Epithelial cell of esophagus (primary cell): ENCODE measurements around the gene ZMYND15.
A peak's percentile ranks its signal among the peaks of the same experiment; 100 is the strongest.

Experiments
- DNase-seq: peaks from one replicate; pipeline ENCODE4 v3.0.0; 2010; ENCODE audit warnings: low read depth
- H3K4me3 ChIP-seq: 2 replicates; pipeline ENCODE4 v1.5.1; 2011; ENCODE audit warnings: mild to moderate bottlenecking, low read length, control low read depth
- TF ChIP-seq, protein P1 (sequence below): IDR thresholded peaks from 2 replicates; pipeline ENCODE4 v1.5.1; 2011; ENCODE audit warnings: low read depth, mild to moderate bottlenecking, low read length, control low read depth, inconsistent platforms; ENCODE audit not compliant: insufficient read depth; ENCODE audit errors: missing control alignments

ZMYND15 gene

DNA sequence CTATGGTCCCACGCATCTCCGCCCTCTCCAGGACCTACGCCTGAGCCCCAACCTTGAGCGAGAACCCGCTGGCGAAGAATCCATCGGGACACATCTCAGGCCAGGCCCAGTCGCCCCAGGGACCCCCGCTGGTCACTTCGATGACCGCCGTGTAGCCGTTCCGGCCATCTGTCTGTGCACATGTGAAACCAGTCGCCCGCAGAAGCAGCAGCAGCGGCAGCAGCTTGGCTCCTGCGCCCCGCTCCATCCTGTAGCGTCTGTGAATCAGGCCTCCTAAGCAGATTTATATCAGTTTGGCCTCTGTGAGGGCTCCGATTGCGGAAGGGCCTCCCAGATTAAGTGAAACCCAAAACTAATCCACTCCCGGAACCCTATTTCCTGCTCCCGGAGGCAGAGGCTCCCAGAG, 46.5 kb downstream of the ZMYND15 start, which contains the start of gene VMO1:
TSS of gene VMO1 (minus strand) at position 259 of the 406 bp plus-strand sequence. CDS start at position 247, 12 bp downstream.
- peak; percentile 18 for DNase-seq
- TF ChIP-seq, protein P1, sequence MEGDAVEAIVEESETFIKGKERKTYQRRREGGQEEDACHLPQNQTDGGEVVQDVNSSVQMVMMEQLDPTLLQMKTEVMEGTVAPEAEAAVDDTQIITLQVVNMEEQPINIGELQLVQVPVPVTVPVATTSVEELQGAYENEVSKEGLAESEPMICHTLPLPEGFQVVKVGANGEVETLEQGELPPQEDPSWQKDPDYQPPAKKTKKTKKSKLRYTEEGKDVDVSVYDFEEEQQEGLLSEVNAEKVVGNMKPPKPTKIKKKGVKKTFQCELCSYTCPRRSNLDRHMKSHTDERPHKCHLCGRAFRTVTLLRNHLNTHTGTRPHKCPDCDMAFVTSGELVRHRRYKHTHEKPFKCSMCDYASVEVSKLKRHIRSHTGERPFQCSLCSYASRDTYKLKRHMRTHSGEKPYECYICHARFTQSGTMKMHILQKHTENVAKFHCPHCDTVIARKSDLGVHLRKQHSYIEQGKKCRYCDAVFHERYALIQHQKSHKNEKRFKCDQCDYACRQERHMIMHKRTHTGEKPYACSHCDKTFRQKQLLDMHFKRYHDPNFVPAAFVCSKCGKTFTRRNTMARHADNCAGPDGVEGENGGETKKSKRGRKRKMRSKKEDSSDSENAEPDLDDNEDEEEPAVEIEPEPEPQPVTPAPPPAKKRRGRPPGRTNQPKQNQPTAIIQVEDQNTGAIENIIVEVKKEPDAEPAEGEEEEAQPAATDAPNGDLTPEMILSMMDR, result no peak
- no peak within 1 kb of the TSS for H3K4me3 ChIP-seq

DNA sequence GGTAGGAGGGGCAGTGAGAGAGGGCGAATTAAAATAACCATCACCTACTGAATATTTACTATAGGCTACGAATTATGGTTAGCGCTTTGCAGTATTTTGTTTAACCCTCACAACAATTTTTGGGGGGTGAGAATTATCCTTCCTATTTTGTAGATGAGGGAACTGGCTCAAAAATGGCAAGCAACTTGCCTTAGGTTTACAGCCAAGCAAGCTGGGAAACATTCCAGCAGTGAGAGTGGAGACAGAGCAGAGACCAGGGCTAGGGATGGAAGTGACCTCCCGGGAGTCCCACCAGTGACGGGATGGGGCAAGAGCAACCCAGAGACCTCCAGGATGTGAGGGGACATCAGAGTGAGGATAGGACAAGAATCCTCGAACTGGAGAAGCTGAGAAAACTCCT, 46.9 kb downstream of the ZMYND15 start:
- DNase-seq, result no peak
- TF ChIP-seq, protein P1, result no peak
- H3K4me3 ChIP-seq, result no peak overlapping the region

DNA sequence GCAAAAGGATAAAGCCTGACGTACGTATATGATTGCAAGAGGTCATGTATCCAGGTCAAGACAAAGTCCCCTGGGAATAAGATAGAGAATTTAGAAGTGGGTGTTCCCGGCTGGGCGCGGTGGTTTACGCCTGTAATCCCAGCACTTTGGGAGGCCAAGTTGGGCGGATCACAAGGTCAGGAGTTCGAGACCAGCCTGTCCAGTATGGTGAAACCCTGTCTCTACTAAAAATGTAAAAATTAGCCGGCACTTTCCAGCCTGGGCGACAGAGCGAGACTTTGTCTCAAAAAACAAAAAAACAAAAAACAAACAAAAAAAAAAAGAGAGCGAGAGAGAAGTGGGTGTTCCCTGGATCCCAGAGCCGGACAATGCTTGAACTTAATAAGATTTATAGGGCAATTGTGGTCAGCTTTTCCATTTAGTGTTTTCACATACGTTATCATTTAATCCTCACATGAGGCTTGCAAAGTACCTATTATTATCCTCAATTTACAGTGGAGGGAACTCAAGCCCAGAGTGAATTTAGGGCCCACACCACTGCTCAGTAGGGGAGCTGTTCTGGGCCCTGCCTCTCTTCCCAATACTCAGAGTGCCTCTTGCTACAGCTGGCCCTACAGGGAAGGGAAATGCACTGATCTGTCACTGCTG, 48.6 kb downstream of the ZMYND15 start:
- H3K4me3 ChIP-seq, result peak overlapping the region; percentile 77
- TF ChIP-seq, protein P1, result no peak
- DNase-seq, result no peak

DNA sequence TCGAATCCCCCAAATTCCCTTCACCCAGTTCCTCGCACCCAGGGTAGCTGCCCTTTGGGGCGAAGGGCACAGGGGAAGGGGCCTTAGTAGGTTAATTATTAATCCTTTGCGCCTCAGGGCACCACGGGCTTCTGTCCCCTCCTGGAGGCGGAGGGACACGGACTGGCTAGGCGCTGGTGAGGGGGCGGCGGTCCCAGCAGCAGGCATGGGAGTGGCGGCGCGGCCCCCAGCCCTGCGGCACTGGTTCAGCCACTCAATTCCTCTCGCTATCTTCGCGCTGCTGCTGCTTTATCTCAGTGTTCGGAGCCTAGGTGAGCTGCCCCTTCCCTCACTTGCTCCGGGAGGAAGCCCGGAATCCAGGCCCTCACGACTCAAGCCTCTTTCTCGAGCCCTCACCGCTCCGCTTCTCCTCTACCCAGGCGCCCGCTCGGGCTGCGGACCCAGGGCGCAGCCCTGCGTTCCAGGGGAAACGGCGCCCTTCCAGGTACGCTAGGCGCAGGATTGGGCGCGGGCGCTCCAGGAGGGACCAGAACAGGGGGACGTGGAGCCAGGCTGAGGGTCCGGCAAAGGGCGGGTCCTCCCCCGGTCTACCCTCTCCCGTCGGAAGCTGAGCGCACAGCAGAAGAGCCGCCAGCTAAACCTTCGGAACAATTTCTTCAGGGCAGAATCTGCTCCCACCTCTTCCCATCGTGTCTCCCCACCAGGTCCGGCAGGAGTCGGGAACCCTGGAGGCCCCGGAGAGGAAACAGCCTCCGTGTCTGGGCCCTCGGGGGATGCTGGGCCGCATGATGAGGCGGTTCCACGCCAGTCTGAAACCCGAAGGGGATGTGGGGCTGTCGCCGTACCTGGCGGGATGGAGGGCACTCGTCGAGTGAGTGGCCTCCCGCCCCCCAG, 49.4 kb downstream of the ZMYND15 start, which contains the start of gene GLTPD2:
TSS of gene GLTPD2 (plus strand) at position 158 of the 894 bp plus-strand sequence. CDS start at position 206, 48 bp downstream.
- TF ChIP-seq, protein P1, result no peak
- H3K4me3 ChIP-seq, result peak within 1 kb of the TSS; percentile 77
- DNase-seq, result no peak

DNA sequence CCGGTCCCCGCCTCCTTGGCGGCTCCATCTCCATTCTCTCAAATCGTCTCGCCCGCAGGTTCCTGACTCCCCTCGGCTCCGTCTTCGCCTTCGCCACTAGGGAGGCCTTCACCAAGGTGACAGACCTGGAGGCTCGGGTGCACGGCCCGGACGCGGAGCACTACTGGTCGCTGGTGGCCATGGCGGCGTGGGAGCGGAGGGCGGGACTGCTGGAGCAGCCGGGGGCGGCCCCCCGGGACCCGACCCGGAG, 50.0 kb downstream of the ZMYND15 start:
- peak overlapping the region; percentile 77 for H3K4me3 ChIP-seq
- TF ChIP-seq, protein P1, result no peak
- DNase-seq, result peak; percentile 36

DNA sequence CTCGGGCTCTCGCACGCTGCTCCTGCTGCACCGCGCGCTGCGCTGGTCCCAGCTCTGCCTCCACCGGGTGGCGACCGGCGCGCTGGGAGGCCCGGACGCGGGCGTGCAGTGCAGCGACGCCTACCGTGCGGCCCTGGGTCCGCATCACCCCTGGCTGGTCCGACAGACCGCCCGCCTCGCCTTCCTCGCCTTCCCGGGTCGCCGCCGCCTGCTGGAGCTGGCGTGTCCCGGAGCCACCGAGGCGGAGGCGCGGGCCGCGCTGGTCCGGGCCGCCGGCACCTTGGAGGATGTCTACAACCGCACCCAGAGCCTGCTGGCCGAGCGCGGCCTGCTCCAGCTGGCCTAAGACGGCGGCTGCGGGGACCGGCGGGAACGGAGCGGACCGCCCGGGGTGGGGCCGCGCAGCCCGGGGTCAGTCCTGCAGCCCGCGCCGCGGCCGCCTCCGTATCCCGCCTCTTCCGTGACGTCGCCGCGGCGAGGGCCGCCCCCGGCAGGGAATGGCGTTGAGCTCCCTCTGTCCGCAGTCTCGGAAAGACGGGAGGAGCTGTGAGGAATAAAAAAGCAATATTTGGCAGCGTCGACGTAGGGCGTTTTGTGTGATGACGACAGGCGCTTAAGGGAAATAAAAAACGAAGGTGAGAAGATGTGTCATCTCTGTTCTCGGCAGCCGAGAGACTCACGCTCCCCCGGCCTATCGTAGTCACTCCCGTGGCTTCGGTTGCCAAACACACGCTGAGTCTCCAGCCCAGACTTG, 50.5 kb downstream of the ZMYND15 start:
- DNase-seq, result peak; percentile 99
- TF ChIP-seq, protein P1, result peak; percentile 33
- H3K4me3 ChIP-seq, result peak overlapping the region; percentile 77
